CD14-positive monocyte (primary cell): Measurements from ENCODE around the gene HCN3. TPM values are rescaled to one million over a fixed set of nuclear protein-coding genes. Genes with fewer than 3 reads are reported as not detected.
"Not testable (repeated sequence)": the region's sequence is repeated elsewhere in the genome, so short reads cannot be mapped to it uniquely, and the experiment has no call there.

ENCODE experiments used
- DNase-seq, 3 donors: peaks; one replicate each; pipeline ENCODE4 v3.0.0-alpha.2; 2011 to 2022
- H2AFZ ChIP-seq: 2 replicates; pipeline ENCODE4 v1.6.0; 2012; ENCODE audit warnings: mild to moderate bottlenecking, low read depth, low read length, inconsistent platforms; ENCODE audit not compliant: insufficient read depth, poor library complexity, severe bottlenecking
- H3K27ac ChIP-seq, 2 donors: 1 replicate in 1 of 2; 2 replicates in 1 of 2; pipeline ENCODE4 v1.5.1; 2012 to 2013; ENCODE audit warnings: low read length in 2 of 2, control low read depth in 1 of 2, inconsistent platforms in 1 of 2, low read depth in 1 of 2, mild to moderate bottlenecking in 1 of 2
- H3K27me3 ChIP-seq, 2 donors: one replicate each; pipeline versions ENCODE4 v1.6.0 to v1.6.1; 2011 to 2013; ENCODE audit warnings: low read length in 2 of 2; ENCODE audit not compliant: control insufficient read depth in 2 of 2, insufficient read depth in 2 of 2
- H3K36me3 ChIP-seq, 2 donors: replicated peaks in 1 of 2; 1 replicate in 1 of 2; 2 replicates in 1 of 2; pipeline versions ENCODE4 v1.5.1 to v1.6.1; 2012 to 2013; ENCODE audit warnings: low read length in 2 of 2, control low read depth in 1 of 2, inconsistent platforms in 1 of 2, mild to moderate bottlenecking in 1 of 2; ENCODE audit not compliant: insufficient read depth in 2 of 2, control insufficient read depth in 1 of 2
- H3K4me1 ChIP-seq, 2 donors: 1 replicate in 1 of 2; 2 replicates in 1 of 2; pipeline versions ENCODE4 v1.5.1 to v1.6.1; 2012 to 2013; ENCODE audit warnings: low read length in 2 of 2, control low read depth in 1 of 2, inconsistent platforms in 1 of 2, mild to moderate bottlenecking in 1 of 2, moderate library complexity in 1 of 2; ENCODE audit not compliant: insufficient read depth in 2 of 2, control insufficient read depth in 1 of 2
- H3K4me2 ChIP-seq: replicated peaks from 2 replicates; pipeline ENCODE3; 2012; ENCODE audit warnings: low read length, moderate library complexity, mild to moderate bottlenecking; ENCODE audit not compliant: poor library complexity, severe bottlenecking; ENCODE audit errors: extremely low read depth
- H3K4me3 ChIP-seq, 3 experiments: fragments of 200-600 bp in 1 of 3; sonication (generic) in 1 of 3; replicated peaks in 1 of 3; 1 replicate in 2 of 3; 2 replicates in 1 of 3; pipeline ENCODE4 v1.5.1; 2011 to 2013; ENCODE audit warnings: low read length in 3 of 3, mild to moderate bottlenecking in 3 of 3, control low read depth in 2 of 3, low read depth in 2 of 3, inconsistent platforms in 1 of 3, moderate library complexity in 1 of 3
- H3K79me2 ChIP-seq: 2 replicates; pipeline ENCODE4 v1.6.0; 2012; ENCODE audit warnings: mild to moderate bottlenecking, control low read depth, inconsistent platforms, low read length, moderate library complexity; ENCODE audit not compliant: insufficient read depth
- H3K9ac ChIP-seq: 2 replicates; pipeline ENCODE4 v1.6.0; 2017; ENCODE audit warnings: low read length, mild to moderate bottlenecking; ENCODE audit not compliant: insufficient read depth, poor library complexity, severe bottlenecking
- H3K9me3 ChIP-seq, 2 donors: replicated peaks in 1 of 2; 1 replicate in 1 of 2; 2 replicates in 1 of 2; pipeline versions ENCODE4 v1.5.1 to v1.6.1; 2012 to 2013; ENCODE audit warnings: low read length in 2 of 2, control low read depth in 1 of 2; ENCODE audit not compliant: control insufficient read depth in 1 of 2, insufficient read depth in 1 of 2
- H4K20me1 ChIP-seq: 2 replicates; pipeline ENCODE4 v1.6.0; 2012; ENCODE audit warnings: mild to moderate bottlenecking, low read length, control low read depth, moderate library complexity; ENCODE audit not compliant: insufficient read depth
- H3K27ac Mint-ChIP-seq, 7 donors: one replicate each; pipeline ENCODE4 v1.8.0; 2020; ENCODE audit warnings: mild to moderate bottlenecking in 7 of 7, mixed read lengths in 7 of 7, moderate library complexity in 6 of 7, inconsistent platforms in 2 of 7
- H3K27me3 Mint-ChIP-seq, 3 donors: one replicate each; pipeline ENCODE4 v1.8.0; 2021 to 2022; ENCODE audit warnings: low read depth in 3 of 3, mild to moderate bottlenecking in 3 of 3, mixed read lengths in 3 of 3, moderate library complexity in 3 of 3, inconsistent platforms in 1 of 3
- H3K36me3 Mint-ChIP-seq, 2 donors: one replicate each; pipeline ENCODE4 v1.8.0; 2020; ENCODE audit warnings: mixed read lengths in 2 of 2, inconsistent platforms in 1 of 2, mild to moderate bottlenecking in 1 of 2
- H3K4me1 Mint-ChIP-seq: one replicate; pipeline ENCODE4 v1.8.0; 2020; ENCODE audit warnings: mild to moderate bottlenecking, mixed read lengths
- H3K4me3 Mint-ChIP-seq, 2 donors: one replicate each; pipeline ENCODE4 v1.8.0; 2020; ENCODE audit warnings: mild to moderate bottlenecking in 2 of 2, mixed read lengths in 2 of 2, moderate library complexity in 1 of 2
- H3K9me3 Mint-ChIP-seq, 7 donors: one replicate each; pipeline ENCODE4 v1.8.0; 2020 to 2022; ENCODE audit warnings: mixed read lengths in 7 of 7, mild to moderate bottlenecking in 6 of 7, moderate library complexity in 6 of 7, inconsistent platforms in 2 of 7
- CTCF ChIP-seq: fragments of 200-600 bp; IDR thresholded peaks from one replicate; pipeline ENCODE4 v1.8.0; 2022; ENCODE audit warnings: antibody characterized with exemption, mild to moderate bottlenecking
- WGBS: methylation state at CpG from one replicate; pipeline ENCODE4 v1.1.5; 2013; ENCODE audit warnings: missing lambda C conversion rate; ENCODE audit not compliant: insufficient coverage; 5-methylcytosine and 5-hydroxymethylcytosine counted together
- intact Hi-C, 2 donors: fragments of 100-400 bp; cut with micrococcal nuclease; formaldehyde crosslinking; loops; one replicate each; pipeline versions ENCODE4 v1.15.0 to v1.15.1; 2023
- polyA minus RNA-seq: library from RNA; depleted of rRNA, polyadenylated mRNA; stranded (reverse); fragments of >200 nt; gene quantifications from 2 replicates; pipeline ENCODE4 v1.2.3, GENCODE V29; 2012
- polyA plus RNA-seq, 3 donors: library from polyadenylated mRNA; depleted of rRNA in 1 of 3; unstranded in 2 of 3; stranded (reverse) in 1 of 3; fragments of 300-500 nt in 2 of 3; fragments of >200 nt in 1 of 3; fragmentation: Illumina TruSeq in 2 of 3; gene quantifications; 1 replicate in 2 of 3; 2 replicates in 1 of 3; pipeline ENCODE4 v1.2.3, GENCODE V29; 2012 to 2021
- total RNA-seq, 12 experiments: library from RNA in 1 of 12; stranded (reverse) in 1 of 12; fragments of 120-200 nt in 1 of 12; gene quantifications; one replicate each; pipeline ENCODE4 v1.2.4 and lab custom pipeline; 2013 to 2026; ENCODE audit warnings: mixed read lengths in 6 of 12, inconsistent platforms in 1 of 12

HCN3 gene
- total RNA-seq (2013): 0.39 TPM
- 1 to 10 TPM in 1 of 3 donors, under 1 TPM in 1, not detected in 1; 0.15 to 2.3 TPM for polyA plus RNA-seq
- polyA minus RNA-seq: 0.28 and 0.80 TPM in 2 replicates
- total RNA-seq (lab: John Stamatoyannopoulos, UW): 0.35 to 5.7 (median 0.66) reads per million in 11 experiments

- Mint-ChIP-seq H3K36me3 (no peaks in the 10 kb centered on the region), H3K27me3 (peaks cover 12 to 19% (median 14%) of the 10 kb centered on the region in 3 donors), H3K9me3 (no peaks in the 10 kb centered on the region), H3K4me1 (peaks cover 33% of the 10 kb centered on the region), H3K4me3 (peak within 1 kb of the TSS; percentile 75 to 87), H3K27ac (peak within 1 kb of the TSS in 1 of 7 donors; percentile 9)
- peak; percentile 89 to 96 (median 93) for DNase-seq
- peaks cover 8% of the 10 kb centered on the region for H3K79me2 ChIP-seq
- H3K27me3 ChIP-seq: peaks cover 0 to 20% of the 10 kb centered on the region in 2 donors
- intact Hi-C loops: loop anchor here (2.0 to 5.0 kb wide), 2 partner anchors 14 to 45 kb away; partner anchors contain the start of genes RUSC1 (in 1 of the 2) and SCAMP3 (in 1 of the 2)
- no peaks in the 10 kb centered on the region for H3K9me3 ChIP-seq
- peak within 1 kb of the TSS; percentile 99 for H3K4me2 ChIP-seq
- H3K4me1 ChIP-seq: peaks cover 28 to 35% of the 10 kb centered on the region in 2 donors
- peaks cover 7% of the 10 kb centered on the region for H4K20me1 ChIP-seq
- under 1% methylated on average over 63 of the region's 68 CpGs for WGBS
- no peaks in the 10 kb centered on the region for H3K36me3 ChIP-seq
- H3K27ac ChIP-seq: no peak within 1 kb of the TSS
- H3K9ac ChIP-seq: peak within 1 kb of the TSS; percentile 56
- H3K4me3 ChIP-seq: peak within 1 kb of the TSS; percentile 33 to 82 (median 63)
- peak within 1 kb of the TSS; percentile 95 for H2AFZ ChIP-seq
- peak; percentile 54 for TF ChIP-seq CTCF
Measured at GRCh38 chr1:155277070-155277901, at the start of gene HCN3. HCN3 (plus strand) TSS chr1:155277463; CDS start chr1:155277591, 128 bp downstream.

- no peaks in the 10 kb centered on the region for H3K36me3 ChIP-seq
- H3K9me3 Mint-ChIP-seq: peaks cover 0 to 2% (median 0%) of the 10 kb centered on the region in 7 donors
- no peaks in the 10 kb centered on the region for H4K20me1 ChIP-seq
- H2AFZ ChIP-seq: peak overlapping the region; percentile 80
- peak overlapping the region; percentile 55 for H3K9ac ChIP-seq
- H3K27me3 Mint-ChIP-seq: peaks cover 2 to 8% (median 4%) of the 10 kb centered on the region in 3 donors
- H3K79me2 ChIP-seq: peaks cover 18% of the 10 kb centered on the region
- H3K27ac ChIP-seq: peak overlapping the region in 1 of 2 donors; percentile 80
- H3K9me3 ChIP-seq: no peaks in the 10 kb centered on the region
- 92% methylated on average over 3 of the region's 9 CpGs for whole genome bisulfite sequencing
- TF ChIP-seq CTCF: no peak
- intact Hi-C loops: no loop called here
- no peaks in the 10 kb centered on the region for H3K36me3 Mint-ChIP-seq
- DNase-seq: no peak
- H3K4me1 Mint-ChIP-seq: peaks cover 41% of the 10 kb centered on the region
- H3K4me3 ChIP-seq: peak overlapping the region; percentile 44 to 87 (median 62)
- H3K4me1 ChIP-seq: peaks cover 48 to 51% of the 10 kb centered on the region in 2 donors
- H3K4me2 ChIP-seq: peak overlapping the region; percentile 98
- H3K27ac Mint-ChIP-seq: peak overlapping the region in 6 of 7 donors; percentile 86 to 95 (median 92)
- H3K27me3 ChIP-seq: no peaks in the 10 kb centered on the region
- peak overlapping the region; percentile 80 to 90 for H3K4me3 Mint-ChIP-seq
Measured at GRCh38 chr1:155228096-155228427, 49.2 kb upstream of the HCN3 start.

GRCh38 chr1:155231302-155231701 is 46.0 kb upstream of the HCN3 start:
- H3K27ac ChIP-seq, H3K9me3 Mint-ChIP-seq, intact Hi-C loops, H2AFZ ChIP-seq, H3K4me2 ChIP-seq, H3K9me3 ChIP-seq, H3K4me3 Mint-ChIP-seq, DNase-seq, H3K9ac ChIP-seq, H3K4me3 ChIP-seq, H4K20me1 ChIP-seq, H3K27me3 ChIP-seq, H3K27me3 Mint-ChIP-seq: not testable (repeated sequence)
- Histone ChIP-seq H3K79me2 (peaks cover 11% of the 10 kb centered on the region), H3K4me1 (peaks cover 16 to 29% of the 10 kb centered on the region in 2 donors), H3K36me3 (peaks cover 10 to 11% of the 10 kb centered on the region in 2 donors)
- Mint-ChIP-seq H3K36me3 (peaks cover 10 to 13% of the 10 kb centered on the region in 2 donors), H3K4me1 (peaks cover 20% of the 10 kb centered on the region), H3K27ac (peak overlapping the region in 2 of 7 donors; percentile 22 to 40)
- WGBS: 78% methylated on average over 3 of the region's 3 CpGs
